Measurements from ENCODE around the gene IMMP2L. TPM values are rescaled to one million over a fixed set of nuclear protein-coding genes. Genes with fewer than 3 reads are reported as not detected.

Gene IMMP2L
- total RNA-seq, 4 donors from 2014 or later = 8.3 to 19.2 (median 17.8) TPM

DNA sequence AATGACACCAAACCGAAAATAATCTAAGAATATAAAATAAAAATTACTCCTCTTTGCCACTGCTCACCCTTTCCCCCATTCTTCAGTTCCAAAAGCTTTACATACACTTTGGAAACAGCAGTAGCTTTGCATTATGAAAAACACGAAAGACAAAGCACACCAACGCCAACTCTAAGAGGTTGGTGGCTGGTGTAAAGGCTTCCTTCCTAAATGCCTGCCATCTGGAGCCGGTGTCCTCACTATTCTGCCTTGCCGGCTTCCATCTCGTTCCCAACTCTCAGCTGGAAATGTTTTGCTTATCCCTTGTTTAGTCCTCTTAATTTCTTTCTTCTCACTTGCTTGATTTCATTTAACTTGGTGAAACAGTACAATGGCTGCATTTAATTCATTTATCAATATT, 752.5 kb downstream of the IMMP2L start:
- DNase-seq = no peak
- Histone ChIP-seq H3K27ac (no peak overlapping the region), H3K4me1 (no peaks in the 10 kb centered on the region), H3K36me3 (no peaks in the 10 kb centered on the region), H3K27me3 (no peaks in the 10 kb centered on the region), H3K9me3 (no peaks in the 10 kb centered on the region), H3K4me3 (no peak overlapping the region)
- TF ChIP-seq, protein P1, sequence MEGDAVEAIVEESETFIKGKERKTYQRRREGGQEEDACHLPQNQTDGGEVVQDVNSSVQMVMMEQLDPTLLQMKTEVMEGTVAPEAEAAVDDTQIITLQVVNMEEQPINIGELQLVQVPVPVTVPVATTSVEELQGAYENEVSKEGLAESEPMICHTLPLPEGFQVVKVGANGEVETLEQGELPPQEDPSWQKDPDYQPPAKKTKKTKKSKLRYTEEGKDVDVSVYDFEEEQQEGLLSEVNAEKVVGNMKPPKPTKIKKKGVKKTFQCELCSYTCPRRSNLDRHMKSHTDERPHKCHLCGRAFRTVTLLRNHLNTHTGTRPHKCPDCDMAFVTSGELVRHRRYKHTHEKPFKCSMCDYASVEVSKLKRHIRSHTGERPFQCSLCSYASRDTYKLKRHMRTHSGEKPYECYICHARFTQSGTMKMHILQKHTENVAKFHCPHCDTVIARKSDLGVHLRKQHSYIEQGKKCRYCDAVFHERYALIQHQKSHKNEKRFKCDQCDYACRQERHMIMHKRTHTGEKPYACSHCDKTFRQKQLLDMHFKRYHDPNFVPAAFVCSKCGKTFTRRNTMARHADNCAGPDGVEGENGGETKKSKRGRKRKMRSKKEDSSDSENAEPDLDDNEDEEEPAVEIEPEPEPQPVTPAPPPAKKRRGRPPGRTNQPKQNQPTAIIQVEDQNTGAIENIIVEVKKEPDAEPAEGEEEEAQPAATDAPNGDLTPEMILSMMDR (IDR thresholded peaks at IDR 0.05 in 4 of 5, conservative IDR thresholded peaks at IDR 0.05 in 1 of 5) = no peak
- TF ChIP-seq POLR2A (IDR thresholded peaks at IDR 0.05) = no peak
- in situ Hi-C loops (cut with MboI; ENCODE audit: low sequenced_read_pairs in 4 of 4) = no loop called here
- intact Hi-C loops (cut with DNase I; ENCODE audit: low total_unique reads) = no loop called here
- ATAC-seq = no peak

DNA sequence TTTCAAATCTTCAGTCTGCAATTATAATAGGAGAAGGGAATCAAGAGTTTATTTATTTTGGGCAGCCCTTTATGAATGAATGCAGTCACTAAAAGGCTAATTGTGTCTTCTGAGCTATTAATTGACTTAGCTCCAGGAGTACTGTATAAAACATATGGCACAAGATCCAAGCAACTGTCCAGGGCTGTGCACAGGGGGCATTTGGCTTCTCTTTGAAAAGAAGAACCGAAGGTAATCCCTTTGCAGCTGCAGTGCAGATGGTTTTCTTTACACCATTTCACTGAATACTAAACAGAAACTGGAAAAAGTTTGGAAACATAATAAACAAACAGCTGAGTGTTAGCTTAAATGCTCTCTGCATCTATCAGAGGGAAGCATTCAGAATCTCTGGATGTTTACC, 753.9 kb downstream of the IMMP2L start:
- Histone ChIP-seq H3K4me1 (no peaks in the 10 kb centered on the region), H3K27ac (no peak overlapping the region), H3K4me3 (no peak overlapping the region), H3K36me3 (no peaks in the 10 kb centered on the region), H3K27me3 (no peaks in the 10 kb centered on the region), H3K9me3 (no peaks in the 10 kb centered on the region)
- TF ChIP-seq, protein P1 (IDR thresholded peaks at IDR 0.05 in 4 of 5, conservative IDR thresholded peaks at IDR 0.05 in 1 of 5) = no peak
- TF ChIP-seq POLR2A (IDR thresholded peaks at IDR 0.05) = no peak
- DNase-seq = no peak
- in situ Hi-C loops (cut with MboI; ENCODE audit: low sequenced_read_pairs in 4 of 4) = no loop called here
- intact Hi-C loops (cut with DNase I; ENCODE audit: low total_unique reads) = no loop called here
- ATAC-seq = no peak

DNA sequence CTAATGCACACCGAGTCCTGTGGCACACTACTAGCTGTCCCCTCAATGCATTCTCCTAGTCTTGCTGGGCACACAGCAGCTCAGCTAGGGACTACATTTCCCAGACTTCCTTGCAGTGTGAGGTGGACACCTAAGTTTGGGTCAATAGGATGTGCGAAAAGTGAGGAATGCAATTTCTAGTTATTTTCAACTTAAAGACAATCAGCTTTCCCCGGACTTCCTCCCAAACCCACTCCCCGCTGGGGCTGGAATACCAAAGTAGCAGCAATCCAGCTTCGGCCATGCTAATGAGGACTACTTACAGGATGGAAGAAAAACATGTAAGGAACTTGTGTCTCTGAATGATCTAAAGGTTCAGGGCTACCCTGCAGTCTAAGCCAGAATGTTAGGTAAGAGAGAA, 757.8 kb downstream of the IMMP2L start:
- no peak for TF ChIP-seq POLR2A (IDR thresholded peaks at IDR 0.05)
- TF ChIP-seq, protein P1 (IDR thresholded peaks at IDR 0.05 in 4 of 5, conservative IDR thresholded peaks at IDR 0.05 in 1 of 5) = no peak
- Histone ChIP-seq H3K36me3 (no peaks in the 10 kb centered on the region), H3K4me3 (no peak overlapping the region), H3K27me3 (no peaks in the 10 kb centered on the region), H3K27ac (no peak overlapping the region), H3K9me3 (no peaks in the 10 kb centered on the region), H3K4me1 (no peaks in the 10 kb centered on the region)
- in situ Hi-C loops (cut with MboI; ENCODE audit: low sequenced_read_pairs in 4 of 4) (no loop called here), intact Hi-C loops (cut with DNase I; ENCODE audit: low total_unique reads) (no loop called here)
- DNase-seq (no peak), ATAC-seq (no peak)

DNA sequence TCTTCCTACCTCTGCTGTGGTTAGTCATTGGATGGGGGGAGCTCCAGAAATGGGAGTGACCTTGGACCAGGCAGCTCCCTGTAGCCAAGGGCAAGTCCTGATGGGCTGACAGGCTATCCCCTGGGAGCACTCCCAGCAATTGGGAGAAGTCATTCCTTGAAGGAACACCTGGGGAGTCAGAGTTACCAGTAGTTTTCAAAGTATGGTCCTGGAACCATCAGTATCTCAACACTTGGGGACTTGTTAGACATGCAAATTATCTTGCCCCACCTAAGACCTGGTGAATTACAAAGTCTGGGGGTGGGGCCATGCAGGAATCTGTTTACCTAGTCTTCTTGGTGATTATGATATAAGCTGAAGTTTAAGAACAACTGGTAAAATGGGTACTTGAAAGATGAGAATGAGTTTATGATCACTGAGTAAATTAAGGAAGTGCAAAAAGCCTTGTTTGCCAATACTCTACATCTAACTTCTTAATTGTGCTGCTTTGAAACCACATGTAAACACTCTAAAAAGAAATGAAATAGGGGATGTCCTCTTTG, 758.6 kb downstream of the IMMP2L start:
- Histone ChIP-seq H3K4me1 (no peaks in the 10 kb centered on the region), H3K36me3 (no peaks in the 10 kb centered on the region), H3K9me3 (no peaks in the 10 kb centered on the region), H3K27me3 (no peaks in the 10 kb centered on the region), H3K27ac (no peak overlapping the region), H3K4me3 (no peak overlapping the region)
- in situ Hi-C loops (cut with MboI; ENCODE audit: low sequenced_read_pairs in 4 of 4) = no loop called here
- no peak for ATAC-seq
- intact Hi-C loops (cut with DNase I; ENCODE audit: low total_unique reads) = no loop called here
- no peak for TF ChIP-seq POLR2A (IDR thresholded peaks at IDR 0.05)
- TF ChIP-seq, protein P1 (IDR thresholded peaks at IDR 0.05 in 4 of 5, conservative IDR thresholded peaks at IDR 0.05 in 1 of 5) = no peak
- no peak for DNase-seq

DNA sequence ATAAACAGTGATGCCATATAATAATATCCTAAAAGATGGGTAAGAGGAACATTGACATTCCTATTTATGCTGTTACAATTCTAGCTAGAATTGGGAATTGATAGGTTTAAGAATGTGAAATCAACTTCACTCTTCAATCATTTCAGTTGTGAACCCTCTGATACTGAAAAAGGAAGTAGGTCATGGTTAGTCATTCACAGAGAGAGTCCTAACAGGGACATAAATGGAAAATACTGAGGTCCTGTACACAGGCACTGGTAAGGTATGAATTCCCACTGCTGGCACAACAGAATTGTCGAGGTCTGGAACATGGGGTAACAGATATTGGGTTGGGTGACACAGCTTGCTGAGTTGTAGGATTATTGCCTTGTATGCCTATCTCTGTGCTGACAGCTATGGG, 760.8 kb downstream of the IMMP2L start:
- no peak overlapping the region for H3K4me3 ChIP-seq
- H3K27ac ChIP-seq = no peak overlapping the region
- no peaks in the 10 kb centered on the region for H3K27me3 ChIP-seq
- intact Hi-C loops (cut with DNase I; ENCODE audit: low total_unique reads) = no loop called here
- in situ Hi-C loops (cut with MboI; ENCODE audit: low sequenced_read_pairs in 4 of 4) = no loop called here
- no peaks in the 10 kb centered on the region for H3K9me3 ChIP-seq
- H3K36me3 ChIP-seq = no peaks in the 10 kb centered on the region
- no peak for TF ChIP-seq POLR2A (IDR thresholded peaks at IDR 0.05)
- TF ChIP-seq, protein P1 (IDR thresholded peaks at IDR 0.05 in 4 of 5, conservative IDR thresholded peaks at IDR 0.05 in 1 of 5) = no peak
- no peak for DNase-seq
- ATAC-seq = no peak
- no peaks in the 10 kb centered on the region for H3K4me1 ChIP-seq

All from gastrocnemius medialis (tissue), 4 donors.